Parathyroid adenoma (tissue), 2 donors: ENCODE measurements around the gene CNTNAP2.
"Not testable (repeated sequence)": the region's sequence is repeated elsewhere in the genome, so short reads cannot be mapped to it uniquely, and the experiment has no call there.

Source experiments
- H2AFZ ChIP-seq: fragments of 300-600 bp; sonication (generic); one replicate; pipeline ENCODE4 v1.7.0; 2017; ENCODE audit warnings: antibody characterized with exemption, mild to moderate bottlenecking
- H3K27ac ChIP-seq: fragments of 300-600 bp; sonication (generic); one replicate; pipeline ENCODE4 v1.7.0; 2017
- H3K27me3 ChIP-seq: fragments of 300-600 bp; sonication (generic); one replicate; pipeline ENCODE4 v1.7.0; 2017; ENCODE audit warnings: low read length; ENCODE audit not compliant: control insufficient read depth, insufficient read depth
- H3K36me3 ChIP-seq: fragments of 300-600 bp; sonication (generic); one replicate; pipeline ENCODE4 v1.7.0; 2017; ENCODE audit warnings: low read length; ENCODE audit not compliant: control insufficient read depth, insufficient read depth
- H3K4me1 ChIP-seq: fragments of 300-600 bp; sonication (generic); one replicate; pipeline ENCODE4 v1.7.0; 2017; ENCODE audit warnings: control low read depth
- H3K4me2 ChIP-seq: fragments of 300-600 bp; sonication (generic); one replicate; pipeline ENCODE4 v1.7.0; 2017; ENCODE audit warnings: low read length
- H3K4me3 ChIP-seq: fragments of 300-600 bp; sonication (generic); one replicate; pipeline ENCODE4 v1.7.0; 2017; ENCODE audit warnings: low read depth, low read length
- H3K79me2 ChIP-seq: fragments of 300-600 bp; sonication (generic); one replicate; pipeline ENCODE4 v1.7.0; 2017; ENCODE audit warnings: control low read depth
- H3K9ac ChIP-seq: fragments of 300-600 bp; sonication (generic); one replicate; pipeline ENCODE4 v1.7.0; 2017; ENCODE audit warnings: mild to moderate bottlenecking
- H3K9me3 ChIP-seq: fragments of 300-600 bp; sonication (generic); one replicate; pipeline ENCODE4 v1.7.0; 2017; ENCODE audit warnings: low read length; ENCODE audit not compliant: control insufficient read depth
- TF ChIP-seq, protein P1 (sequence below): fragments of 300-600 bp; sonication (generic); IDR thresholded peaks from one replicate; pipeline ENCODE4 v1.7.0; 2017; ENCODE audit warnings: antibody characterized with exemption, mild to moderate bottlenecking
- donor health status: primary hyperparathyroidism.

CNTNAP2 gene

DNA sequence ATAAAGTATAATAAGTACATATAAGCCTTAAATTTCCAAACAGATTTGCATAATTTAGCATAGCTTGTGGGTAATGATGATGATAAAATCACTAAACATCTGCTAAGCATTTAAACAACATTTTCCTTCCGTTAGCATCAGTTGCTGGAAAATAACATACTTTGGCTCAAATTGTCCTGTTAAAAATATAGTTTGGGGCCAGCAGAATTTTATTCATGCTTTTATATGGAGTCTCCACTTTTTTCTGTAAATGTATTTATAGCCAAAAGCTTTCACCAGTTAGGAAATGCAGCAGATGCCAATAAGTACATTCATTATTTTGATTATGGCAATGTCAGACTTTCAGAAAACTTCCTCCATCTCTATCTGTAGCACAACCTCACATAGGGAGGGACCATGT is 107.2 kb downstream of the CNTNAP2 start:
- H3K79me2 ChIP-seq = no peaks in the 10 kb centered on the region
- no peaks in the 10 kb centered on the region for H3K4me1 ChIP-seq
- no peak overlapping the region for H3K9ac ChIP-seq
- H3K4me2 ChIP-seq = no peak overlapping the region
- no peak overlapping the region for H2AFZ ChIP-seq
- TF ChIP-seq, protein P1, sequence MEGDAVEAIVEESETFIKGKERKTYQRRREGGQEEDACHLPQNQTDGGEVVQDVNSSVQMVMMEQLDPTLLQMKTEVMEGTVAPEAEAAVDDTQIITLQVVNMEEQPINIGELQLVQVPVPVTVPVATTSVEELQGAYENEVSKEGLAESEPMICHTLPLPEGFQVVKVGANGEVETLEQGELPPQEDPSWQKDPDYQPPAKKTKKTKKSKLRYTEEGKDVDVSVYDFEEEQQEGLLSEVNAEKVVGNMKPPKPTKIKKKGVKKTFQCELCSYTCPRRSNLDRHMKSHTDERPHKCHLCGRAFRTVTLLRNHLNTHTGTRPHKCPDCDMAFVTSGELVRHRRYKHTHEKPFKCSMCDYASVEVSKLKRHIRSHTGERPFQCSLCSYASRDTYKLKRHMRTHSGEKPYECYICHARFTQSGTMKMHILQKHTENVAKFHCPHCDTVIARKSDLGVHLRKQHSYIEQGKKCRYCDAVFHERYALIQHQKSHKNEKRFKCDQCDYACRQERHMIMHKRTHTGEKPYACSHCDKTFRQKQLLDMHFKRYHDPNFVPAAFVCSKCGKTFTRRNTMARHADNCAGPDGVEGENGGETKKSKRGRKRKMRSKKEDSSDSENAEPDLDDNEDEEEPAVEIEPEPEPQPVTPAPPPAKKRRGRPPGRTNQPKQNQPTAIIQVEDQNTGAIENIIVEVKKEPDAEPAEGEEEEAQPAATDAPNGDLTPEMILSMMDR = no peak
- no peak overlapping the region for H3K27ac ChIP-seq
- H3K9me3 ChIP-seq = no peaks in the 10 kb centered on the region
- no peaks in the 10 kb centered on the region for H3K36me3 ChIP-seq
- no peaks in the 10 kb centered on the region for H3K27me3 ChIP-seq
- no peak overlapping the region for H3K4me3 ChIP-seq

DNA sequence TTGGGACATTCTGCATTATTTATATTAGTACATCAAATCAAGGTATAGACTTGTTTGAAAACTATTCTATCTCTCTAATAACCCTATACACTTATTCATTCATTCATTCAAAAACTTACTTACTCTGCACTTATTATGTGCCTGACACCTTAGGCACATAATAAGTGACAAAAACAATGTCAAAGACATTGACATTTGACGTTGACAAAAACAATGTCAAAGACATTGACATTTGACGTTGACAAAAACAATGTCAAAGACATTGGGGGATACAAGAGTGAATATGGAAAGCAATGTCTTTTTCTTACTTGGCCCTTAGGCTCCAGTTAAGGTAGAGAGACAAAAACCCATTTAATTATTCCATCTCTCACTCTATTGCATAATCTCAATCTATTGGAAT is 116.0 kb downstream of the CNTNAP2 start:
- Histone ChIP-seq H3K4me2 (no peak overlapping the region), H2AFZ (no peak overlapping the region), H3K4me3 (no peak overlapping the region), H3K79me2 (no peaks in the 10 kb centered on the region), H3K9ac (no peak overlapping the region), H3K27me3 (no peaks in the 10 kb centered on the region), H3K4me1 (no peaks in the 10 kb centered on the region), H3K9me3 (no peaks in the 10 kb centered on the region), H3K36me3 (no peaks in the 10 kb centered on the region), H3K27ac (no peak overlapping the region)
- TF ChIP-seq, protein P1 = no peak

DNA sequence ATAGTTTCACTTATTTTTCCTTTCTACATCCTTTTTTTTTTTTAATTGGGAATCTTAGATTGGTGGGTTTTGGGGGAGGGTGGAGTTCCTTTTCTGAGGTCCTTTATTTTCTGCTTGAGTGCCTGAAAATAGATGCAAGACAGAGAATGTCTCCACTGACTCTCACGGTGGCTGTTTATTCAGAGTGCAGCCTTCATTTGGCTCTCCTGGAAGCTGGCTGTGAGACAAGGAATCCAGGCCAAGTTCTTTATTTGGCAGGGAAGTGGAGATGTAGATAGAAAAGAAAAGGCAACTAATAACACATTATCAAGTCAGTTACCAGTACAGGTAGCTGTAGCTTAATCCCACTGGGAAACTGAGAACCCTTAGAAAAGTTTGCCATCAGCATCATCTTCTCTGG is 118.6 kb downstream of the CNTNAP2 start:
- TF ChIP-seq, protein P1 = no peak
- Histone ChIP-seq H3K36me3 (no peaks in the 10 kb centered on the region), H3K4me1 (no peaks in the 10 kb centered on the region), H3K9me3 (no peaks in the 10 kb centered on the region), H3K27me3 (no peaks in the 10 kb centered on the region), H3K4me3 (no peak overlapping the region), H3K4me2 (no peak overlapping the region), H3K27ac (no peak overlapping the region), H3K79me2 (no peaks in the 10 kb centered on the region), H2AFZ (no peak overlapping the region), H3K9ac (no peak overlapping the region)

DNA sequence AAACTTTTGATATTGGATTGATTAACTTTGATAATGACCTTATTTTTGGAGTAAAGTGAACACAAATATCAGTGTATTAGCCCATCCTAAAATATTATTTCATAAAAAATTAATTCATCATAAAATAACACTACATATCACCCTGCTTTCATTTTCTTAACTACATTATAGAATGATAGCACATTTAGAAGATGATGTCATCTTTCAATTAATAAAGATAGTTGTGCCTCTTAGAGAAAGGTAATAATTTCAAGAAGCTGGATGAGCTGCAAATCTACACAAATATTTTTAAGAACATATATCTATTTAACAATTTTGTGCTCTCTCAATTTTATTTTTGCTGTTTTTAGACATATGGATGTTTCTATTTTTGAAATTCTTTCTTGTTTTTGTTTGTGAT is 126.1 kb downstream of the CNTNAP2 start:
- H3K36me3 ChIP-seq = no peaks in the 10 kb centered on the region
- no peaks in the 10 kb centered on the region for H3K4me1 ChIP-seq
- H3K4me3 ChIP-seq = no peak overlapping the region
- no peaks in the 10 kb centered on the region for H3K79me2 ChIP-seq
- no peak overlapping the region for H3K27ac ChIP-seq
- no peak overlapping the region for H3K9ac ChIP-seq
- TF ChIP-seq, protein P1 = no peak
- H3K9me3 ChIP-seq = no peaks in the 10 kb centered on the region
- no peaks in the 10 kb centered on the region for H3K27me3 ChIP-seq
- H3K4me2 ChIP-seq = no peak overlapping the region
- no peak overlapping the region for H2AFZ ChIP-seq

DNA sequence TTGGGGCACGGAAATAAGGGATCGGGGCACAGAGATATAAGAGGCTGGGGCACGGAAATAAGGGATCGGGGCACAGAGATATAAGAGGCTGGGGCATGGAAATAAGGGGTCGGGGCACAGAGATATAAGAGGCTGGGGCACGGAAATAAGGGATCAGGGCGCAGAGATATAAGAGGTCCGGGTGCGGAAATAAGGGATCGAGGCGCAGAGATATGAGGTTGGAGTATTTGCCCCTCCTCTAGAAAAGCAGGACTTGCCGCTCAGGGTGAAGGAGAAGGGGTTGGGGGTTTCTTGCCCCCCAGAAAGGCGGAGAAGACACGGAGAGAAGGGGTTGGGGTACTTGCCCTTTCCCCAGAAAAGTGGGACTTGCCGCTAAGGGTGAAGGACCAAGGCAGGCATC is 131.4 kb downstream of the CNTNAP2 start:
- H3K9me3 ChIP-seq, H3K9ac ChIP-seq, H3K27me3 ChIP-seq, H3K4me1 ChIP-seq, H3K79me2 ChIP-seq, H3K4me2 ChIP-seq, H3K4me3 ChIP-seq, H3K36me3 ChIP-seq, H2AFZ ChIP-seq, H3K27ac ChIP-seq: not testable (repeated sequence)

DNA sequence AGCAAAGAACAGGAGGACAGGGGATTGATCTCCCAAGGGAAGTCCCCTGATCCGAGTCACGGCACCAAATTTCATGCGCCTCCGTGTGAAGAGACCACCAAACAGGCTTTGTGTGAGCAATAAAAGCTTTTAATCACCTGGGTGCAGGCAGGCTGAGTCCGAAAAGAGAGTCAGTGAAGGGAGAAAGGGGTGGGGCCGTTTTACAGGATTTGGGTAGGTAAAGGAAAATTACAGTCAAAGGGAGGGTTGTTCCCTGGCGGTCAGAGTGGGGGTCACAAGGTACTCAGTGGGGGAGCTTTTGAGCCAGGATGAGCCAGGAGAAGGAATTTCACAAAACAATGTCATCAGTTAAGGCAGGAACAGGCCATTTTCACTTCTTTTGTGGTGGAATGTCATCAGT is 132.1 kb downstream of the CNTNAP2 start:
- H3K4me1 ChIP-seq, H3K36me3 ChIP-seq, H3K79me2 ChIP-seq, H3K4me3 ChIP-seq, H3K4me2 ChIP-seq, H3K9me3 ChIP-seq, H3K27me3 ChIP-seq, H3K9ac ChIP-seq, H2AFZ ChIP-seq, H3K27ac ChIP-seq: not testable (repeated sequence)
